Measurements from ENCODE around the gene ZFYVE28.

Gene ZFYVE28

GRCh38 chr4:2269618-2270163, 148.8 kb downstream of the ZFYVE28 start:
- no peak overlapping the region for H3K4me3 ChIP-seq (ENCODE audit: low read length)
- DNase-seq (ENCODE audit: low read depth), result no peak
- TF ChIP-seq CTCF (IDR thresholded peaks at IDR 0.05; ENCODE audit: insufficient read depth, low read depth, low read length, missing control alignments), result no peak

GRCh38 chr4:2269206-2269531, 149.3 kb downstream of the ZFYVE28 start:
- no peak for TF ChIP-seq CTCF (IDR thresholded peaks at IDR 0.05; ENCODE audit: insufficient read depth, low read depth, low read length, missing control alignments)
- no peak overlapping the region for H3K4me3 ChIP-seq (ENCODE audit: low read length)
- DNase-seq (ENCODE audit: low read depth), result no peak

- TF ChIP-seq CTCF (IDR thresholded peaks at IDR 0.05; ENCODE audit: insufficient read depth, low read depth, low read length, missing control alignments), result no peak
Observed at GRCh38 chr4:2268357-2269205, 149.9 kb downstream of the ZFYVE28 start.

GRCh38 chr4:2267841-2268240, 150.6 kb downstream of the ZFYVE28 start:
- TF ChIP-seq CTCF (IDR thresholded peaks at IDR 0.05; ENCODE audit: insufficient read depth, low read depth, low read length, missing control alignments), result no peak
- no peak overlapping the region for H3K4me3 ChIP-seq (ENCODE audit: low read length)
- no peak for DNase-seq (ENCODE audit: low read depth)

More at GRCh38 chr4:2268357-2269205, 149.9 kb downstream of the ZFYVE28 start:
- no peak overlapping the region for H3K4me3 ChIP-seq (ENCODE audit: low read length)
- DNase-seq (ENCODE audit: low read depth), result no peak

- no peak for DNase-seq (ENCODE audit: low read depth)
- no peak for TF ChIP-seq CTCF (IDR thresholded peaks at IDR 0.05; ENCODE audit: insufficient read depth, low read depth, low read length, missing control alignments)
- no peak overlapping the region for H3K4me3 ChIP-seq (ENCODE audit: low read length)
Observed at GRCh38 chr4:2267320-2267811, 151.1 kb downstream of the ZFYVE28 start.

GRCh38 chr4:2266821-2267220, 151.6 kb downstream of the ZFYVE28 start:
- no peak for TF ChIP-seq CTCF (IDR thresholded peaks at IDR 0.05; ENCODE audit: insufficient read depth, low read depth, low read length, missing control alignments)
- H3K4me3 ChIP-seq (ENCODE audit: low read length), result no peak overlapping the region
- DNase-seq (ENCODE audit: low read depth), result no peak
